Brain microvascular endothelial cell (primary cell): ENCODE results near the gene VSX2.
A peak's percentile ranks its signal among the peaks of the same experiment; 100 is the strongest.

Experiments used
- DNase-seq: peaks from one replicate; pipeline ENCODE4 v3.0.0-alpha.2; 2020
- H3K27ac ChIP-seq: fragments of 250-450 bp; sonication (Bioruptor Pico); 2 replicates; pipeline ENCODE4 v1.5.1; 2020; ENCODE audit warnings: mild to moderate bottlenecking, moderate library complexity
- H3K27me3 ChIP-seq: fragments of 250-450 bp; sonication (Bioruptor Pico); replicated peaks from 2 replicates; pipeline ENCODE4 v1.5.1; 2020; ENCODE audit warnings: mild to moderate bottlenecking
- H3K36me3 ChIP-seq: fragments of 250-450 bp; sonication (Bioruptor Pico); replicated peaks from 2 replicates; pipeline ENCODE4 v1.5.1; 2020; ENCODE audit warnings: mild to moderate bottlenecking
- H3K4me3 ChIP-seq: 2 replicates; pipeline ENCODE4 v1.5.1; 2011; ENCODE audit warnings: low read depth, mild to moderate bottlenecking, control low read depth, low read length, moderate library complexity
- CTCF ChIP-seq: IDR thresholded peaks from 2 replicates; pipeline ENCODE4 v1.5.1; 2011; ENCODE audit warnings: low read depth, mild to moderate bottlenecking, moderate library complexity, low read length, control low read depth, inconsistent platforms; ENCODE audit errors: missing control alignments
- in situ Hi-C: cut with HindIII; loops from 2 replicates; pipeline ENCODE4 v1.10.0; 2017; ENCODE audit warnings: low sequenced_read_pairs, low pct_ligation_motif_present

The VSX2 gene

GRCh38 chr14:74246542-74246941 lies 7.3 kb downstream of the VSX2 start:
- in situ Hi-C loops = no loop called here
- no peak overlapping the region for H3K4me3 ChIP-seq
- no peak overlapping the region for H3K27ac ChIP-seq
- no peak for DNase-seq
- peaks cover 57% of the 10 kb centered on the region for H3K27me3 ChIP-seq
- no peak for TF ChIP-seq CTCF
- no peaks in the 10 kb centered on the region for H3K36me3 ChIP-seq

GRCh38 chr14:74248017-74248416 lies 8.8 kb downstream of the VSX2 start:
- no peak overlapping the region for H3K27ac ChIP-seq
- DNase-seq = no peak
- TF ChIP-seq CTCF = no peak
- peaks cover 44% of the 10 kb centered on the region for H3K27me3 ChIP-seq
- no peaks in the 10 kb centered on the region for H3K36me3 ChIP-seq
- no peak overlapping the region for H3K4me3 ChIP-seq
- in situ Hi-C loops = no loop called here

- H3K36me3 ChIP-seq = no peaks in the 10 kb centered on the region
- in situ Hi-C loops = no loop called here
- H3K27ac ChIP-seq = no peak overlapping the region
- H3K4me3 ChIP-seq = no peak overlapping the region
- DNase-seq = no peak
- H3K27me3 ChIP-seq = peaks cover 28% of the 10 kb centered on the region
- no peak for TF ChIP-seq CTCF
Measured at GRCh38 chr14:74249433-74250375, 10.5 kb downstream of the VSX2 start.

GRCh38 chr14:74255281-74255680 lies 16.0 kb downstream of the VSX2 start:
- Histone ChIP-seq H3K27me3 (no peaks in the 10 kb centered on the region), H3K4me3 (no peak overlapping the region), H3K36me3 (no peaks in the 10 kb centered on the region), H3K27ac (no peak overlapping the region)
- no peak for TF ChIP-seq CTCF
- DNase-seq = no peak
- in situ Hi-C loops = no loop called here

GRCh38 chr14:74257078-74257940 lies 18.1 kb downstream of the VSX2 start:
- no peaks in the 10 kb centered on the region for H3K36me3 ChIP-seq
- no peak for DNase-seq
- no peak overlapping the region for H3K27ac ChIP-seq
- H3K27me3 ChIP-seq = no peaks in the 10 kb centered on the region
- peak; percentile 58 for TF ChIP-seq CTCF
- in situ Hi-C loops = no loop called here
- peak overlapping the region; percentile 55 for H3K4me3 ChIP-seq
